Glomerular visceral epithelial cell (primary cell): ENCODE data around the gene ZNF22.

Experiments
- DNase-seq: peaks from one replicate; pipeline ENCODE4 v3.0.0-alpha.2; 2016; ENCODE audit errors: extremely low spot score

Gene ZNF22

DNA sequence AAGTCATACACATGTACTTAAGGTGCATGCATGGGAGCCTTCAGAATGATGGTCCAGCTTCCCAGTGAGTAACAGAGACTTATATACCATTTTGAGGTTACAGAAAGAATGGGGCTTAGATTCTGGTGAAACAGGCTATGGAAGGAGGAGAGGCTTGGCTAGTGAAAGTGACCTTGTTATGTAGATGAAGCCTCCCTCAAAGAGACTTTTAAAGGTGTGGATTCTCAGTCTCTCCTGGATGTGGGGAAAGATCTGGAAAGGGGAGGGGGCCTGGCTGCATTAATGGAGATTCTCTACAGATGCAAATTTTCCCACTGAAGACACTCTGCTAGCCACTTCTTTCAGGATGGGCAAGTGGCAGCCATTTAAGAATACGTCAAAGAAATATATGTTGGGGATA is 35.6 kb upstream of the ZNF22 start:
- DNase-seq: no peak

DNA sequence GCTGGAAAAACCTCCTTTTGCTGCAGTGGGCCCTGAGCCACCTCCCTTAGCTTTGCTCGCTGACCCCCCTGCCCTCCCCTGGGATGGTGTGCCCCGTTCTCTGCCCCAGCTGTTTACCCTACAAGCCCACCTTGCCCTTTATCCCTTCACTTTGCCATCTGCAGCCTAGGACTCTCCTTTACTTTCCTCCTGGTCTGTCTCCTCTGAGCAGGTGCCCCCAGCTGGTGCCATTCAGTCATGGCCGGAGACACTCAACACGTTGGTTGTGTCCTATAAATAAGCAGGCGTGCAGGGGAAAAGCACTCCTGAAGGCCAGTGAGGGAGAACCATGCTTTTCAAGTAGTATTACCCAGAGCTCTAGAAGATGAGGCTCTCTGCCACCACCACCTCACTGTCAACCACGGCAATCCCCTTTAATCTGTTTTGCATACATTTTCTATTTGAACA is 35.0 kb upstream of the ZNF22 start:
- no peak for DNase-seq

DNA sequence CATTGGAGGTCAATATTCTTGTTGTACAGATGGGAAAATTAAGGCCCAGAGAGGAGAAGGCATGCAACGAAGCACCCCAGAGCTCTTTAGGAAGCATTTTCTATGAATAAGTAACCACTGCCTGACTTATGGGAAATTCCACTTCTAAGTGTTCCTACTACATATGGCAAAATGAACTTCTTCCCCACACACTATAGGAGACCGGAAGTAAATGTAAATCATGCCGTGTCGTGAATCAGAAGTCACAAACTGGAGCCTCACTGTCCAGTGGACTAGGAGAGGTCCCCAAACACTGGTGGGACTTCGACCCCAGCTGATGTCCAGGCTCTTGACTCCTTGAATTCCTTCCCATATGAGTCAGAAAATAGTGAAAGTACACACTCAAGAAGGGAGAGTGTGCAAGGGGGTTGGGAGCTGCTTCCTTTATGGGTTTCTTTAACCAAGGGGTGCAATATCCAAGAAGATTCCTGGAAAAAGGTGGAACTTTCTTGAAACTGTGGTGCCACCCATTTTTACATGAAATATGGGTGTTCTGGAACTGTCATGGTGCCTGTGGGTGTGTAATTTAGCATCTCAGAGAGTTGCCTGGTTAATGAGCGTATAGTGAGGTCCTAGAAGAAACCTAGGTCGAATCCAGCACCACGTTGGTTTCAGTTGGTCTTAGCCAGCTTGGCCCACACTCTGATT is 34.5 kb upstream of the ZNF22 start:
- peak; percentile 42 for DNase-seq

DNA sequence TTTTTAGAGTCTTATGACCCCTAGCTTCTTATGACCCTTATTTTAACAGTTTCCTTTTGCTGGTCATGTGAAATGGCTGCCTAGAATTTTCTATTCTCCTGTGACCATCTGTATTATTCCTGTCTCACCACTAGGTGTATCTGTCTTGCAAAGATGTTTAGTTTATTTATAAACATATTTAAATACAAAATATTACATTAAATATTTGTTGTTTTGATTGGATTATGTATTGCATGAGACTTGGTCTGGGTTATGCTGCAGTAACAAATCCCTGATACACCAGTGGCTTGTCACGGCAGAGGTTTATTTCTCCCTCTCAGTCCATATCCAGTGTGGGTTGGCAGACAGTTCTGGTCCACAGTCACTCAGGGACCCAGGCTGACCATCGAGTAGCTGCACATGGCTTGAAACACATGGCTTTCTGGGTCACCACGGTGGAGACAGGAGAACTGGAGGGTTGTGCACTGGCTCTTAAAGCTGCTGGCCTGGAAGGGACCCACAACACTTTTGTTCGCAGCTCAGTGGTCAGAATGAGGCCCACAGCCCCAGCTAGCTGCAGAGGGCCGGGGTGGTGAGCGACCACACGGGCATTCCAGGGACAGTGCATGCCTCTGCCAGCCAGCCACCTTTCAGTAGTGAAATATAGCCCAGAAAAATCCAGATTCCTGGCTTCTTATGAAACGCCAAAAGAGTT is 33.8 kb upstream of the ZNF22 start:
- peak; percentile 49 for DNase-seq

DNA sequence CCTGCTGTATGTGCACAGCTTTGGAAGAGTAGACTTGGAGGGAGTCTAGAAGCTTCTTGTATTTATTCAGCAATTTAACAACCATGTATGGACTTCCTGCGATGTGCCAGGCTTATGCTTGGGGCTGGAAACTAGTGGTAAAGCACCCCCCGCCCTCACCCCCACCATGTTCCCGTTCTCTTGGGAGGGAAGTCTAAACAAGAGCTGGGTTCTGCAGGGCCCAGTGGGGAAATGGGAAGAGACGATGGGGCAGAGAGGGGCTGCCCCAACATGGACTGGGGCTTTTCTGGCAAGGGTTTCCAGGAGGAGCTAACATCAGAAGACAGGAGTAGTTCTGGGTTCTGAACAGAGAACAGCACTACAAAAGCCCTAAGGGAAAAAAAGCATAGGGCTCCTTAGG is 33.1 kb upstream of the ZNF22 start:
- DNase-seq: no peak

DNA sequence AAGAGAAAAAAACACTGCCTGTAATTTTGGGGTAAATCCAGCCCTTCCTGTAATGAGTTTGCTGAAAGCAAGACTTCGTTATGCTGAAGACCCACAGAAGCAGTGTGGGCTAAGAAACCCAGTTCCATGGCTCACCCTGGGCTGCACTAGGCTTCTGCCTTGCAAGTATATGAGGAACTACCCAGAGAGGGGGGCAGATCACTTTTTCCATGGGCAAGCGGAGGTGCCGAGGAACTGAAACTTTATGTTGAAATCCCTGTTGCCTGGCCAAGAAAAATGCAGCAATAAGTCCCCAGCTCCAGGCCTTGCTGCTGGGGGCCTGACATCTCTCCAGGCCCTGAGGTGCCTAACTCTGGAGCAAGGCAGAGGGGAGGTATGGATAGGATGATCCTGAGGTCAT is 32.6 kb upstream of the ZNF22 start:
- no peak for DNase-seq

DNA sequence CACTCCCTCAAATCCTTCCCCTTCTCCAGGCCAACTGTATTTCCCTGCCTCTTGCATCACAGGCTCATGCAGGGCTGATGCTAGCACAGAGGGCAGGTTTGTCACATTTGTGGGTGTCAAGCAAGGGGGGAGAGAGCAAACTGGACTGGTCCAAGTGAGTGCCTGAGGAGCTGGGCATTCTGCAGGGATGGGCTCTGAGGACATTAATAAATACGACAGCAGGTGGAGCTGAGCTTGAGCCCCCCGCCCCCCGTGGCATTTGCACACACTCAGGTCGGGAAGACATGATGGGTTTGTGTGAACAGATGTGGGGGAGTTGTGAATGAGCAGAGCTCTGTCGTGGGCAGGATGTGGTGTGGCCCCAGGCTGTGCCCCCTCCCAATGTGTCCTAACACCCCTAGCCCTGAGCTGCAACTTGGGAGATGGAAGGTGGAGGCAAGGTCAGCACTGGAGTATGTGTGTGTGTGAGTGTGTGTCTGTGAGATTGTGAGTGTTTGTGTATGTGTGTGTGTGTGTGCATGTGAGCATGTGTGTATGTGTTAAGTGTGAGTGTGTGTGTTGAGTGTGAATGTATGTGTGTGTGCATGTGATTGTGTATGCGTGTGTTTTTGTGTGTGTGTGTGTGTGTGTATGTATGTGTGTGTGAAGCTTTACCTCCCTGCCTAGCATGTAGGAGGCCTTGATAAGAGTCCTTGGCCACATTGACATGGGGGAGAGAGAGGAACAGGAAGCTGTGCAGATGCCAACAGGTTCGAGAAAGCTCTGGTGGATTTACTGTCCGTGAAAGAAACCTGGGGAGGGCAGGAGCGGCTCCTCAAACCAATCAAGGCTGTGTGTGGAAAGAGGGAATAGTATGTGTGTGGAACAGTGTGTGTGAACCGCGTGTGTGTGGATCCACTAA is 32.0 kb upstream of the ZNF22 start:
- no peak for DNase-seq

DNA sequence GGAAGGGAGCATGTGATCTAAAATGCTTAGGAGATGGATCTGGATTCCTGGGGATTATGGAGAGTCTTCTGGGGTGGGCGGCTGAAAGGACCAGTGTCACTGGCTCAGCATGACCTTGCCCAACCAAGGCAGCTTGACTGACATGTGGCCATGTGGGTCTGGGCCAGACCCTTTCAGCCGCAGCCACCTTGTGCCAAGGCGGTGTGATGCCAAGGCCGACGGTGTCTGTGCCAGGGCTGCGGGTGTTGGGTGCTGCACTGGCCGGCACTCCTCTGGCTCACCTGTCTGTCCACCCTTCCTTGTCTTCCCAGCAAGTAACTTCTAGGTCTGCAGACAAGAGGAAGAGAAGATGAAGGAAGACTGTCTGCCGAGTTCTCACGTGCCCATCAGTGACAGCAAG is 30.9 kb upstream of the ZNF22 start:
- no peak for DNase-seq

DNA sequence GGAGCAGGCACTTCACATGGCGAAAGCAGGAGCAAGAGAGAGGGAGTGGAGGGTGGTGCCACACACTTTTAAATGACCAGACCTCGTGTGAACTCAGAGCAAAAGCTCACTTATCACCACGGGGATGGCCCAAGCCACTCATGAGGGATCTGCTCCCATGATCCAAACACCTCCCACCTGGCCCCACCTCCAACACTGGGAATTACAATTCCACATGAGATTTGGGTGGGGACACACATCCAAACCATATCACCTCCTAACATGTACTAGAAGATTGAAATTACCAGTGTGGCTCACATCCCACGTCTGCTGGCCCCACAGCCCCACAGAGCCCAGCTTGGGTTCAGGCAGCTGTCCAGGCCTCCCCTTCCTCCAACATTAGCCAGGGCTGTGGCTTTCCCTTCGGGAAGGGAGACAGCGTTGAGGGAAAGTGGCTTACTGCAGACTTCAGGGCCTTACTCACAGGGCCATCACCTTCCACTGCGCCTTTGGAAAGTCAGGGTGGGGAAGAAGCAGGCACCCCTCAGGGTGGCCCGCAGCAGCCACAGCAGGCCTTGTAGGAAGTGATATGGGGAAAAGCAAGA is 29.8 kb upstream of the ZNF22 start:
- no peak for DNase-seq

DNA sequence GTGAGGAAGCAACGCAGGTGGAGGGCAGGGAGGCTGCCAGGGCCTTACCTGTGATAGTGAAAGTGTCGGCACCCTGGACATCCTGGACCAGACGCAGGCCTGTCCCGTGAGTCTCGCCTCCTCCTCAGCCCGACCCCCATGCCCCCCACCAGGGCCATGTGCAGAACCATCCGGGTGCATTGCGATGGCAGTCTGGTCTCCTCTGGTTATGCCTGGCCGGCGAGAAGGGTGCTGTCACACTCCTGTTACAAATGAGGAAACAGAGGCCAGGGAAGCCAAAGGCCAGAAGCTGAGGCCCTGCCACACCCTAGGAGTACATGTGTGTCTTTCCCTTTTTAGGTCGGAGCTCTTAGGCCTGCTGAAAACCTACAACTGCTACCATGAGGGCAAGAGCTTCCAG is 29.3 kb upstream of the ZNF22 start:
- no peak for DNase-seq

DNA sequence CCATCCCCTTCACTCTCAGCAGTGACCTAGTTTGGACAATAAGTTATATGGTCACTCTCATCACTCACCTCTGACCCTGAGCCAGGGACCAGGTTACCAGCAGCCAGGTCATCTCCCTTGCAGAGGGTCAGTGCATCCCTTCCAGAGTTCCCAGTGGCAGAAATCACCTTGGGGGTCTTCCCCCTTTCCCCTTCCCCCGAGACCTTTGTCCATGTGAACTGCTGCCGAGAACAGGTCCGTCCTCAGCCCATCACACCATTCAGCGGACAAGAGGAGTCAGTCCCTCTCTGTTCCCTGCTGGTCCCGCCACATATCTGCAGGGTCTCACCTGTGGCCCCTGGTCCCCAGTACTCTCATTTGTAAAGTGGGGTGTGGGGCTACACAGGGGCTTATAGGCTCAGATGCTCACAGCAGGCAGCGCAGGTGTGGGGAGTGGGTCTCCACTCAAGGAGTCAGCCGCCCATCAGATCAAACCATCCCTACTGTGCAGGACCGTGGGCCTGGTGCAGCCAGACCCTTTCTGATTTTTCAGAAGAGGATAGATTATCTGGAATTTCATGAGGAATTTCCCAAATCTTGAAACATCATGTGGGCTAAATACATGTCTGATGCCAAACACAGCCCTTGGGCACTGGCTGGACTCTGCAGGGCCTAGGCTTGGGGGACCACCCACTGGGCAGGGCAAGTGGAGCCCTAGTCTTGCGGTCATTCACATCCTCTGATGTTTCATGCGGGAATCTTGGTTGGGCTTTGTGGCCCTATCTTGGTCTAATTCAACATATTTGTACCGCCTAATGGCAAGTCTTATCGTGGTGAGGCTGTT is 28.6 kb upstream of the ZNF22 start:
- no peak for DNase-seq

DNA sequence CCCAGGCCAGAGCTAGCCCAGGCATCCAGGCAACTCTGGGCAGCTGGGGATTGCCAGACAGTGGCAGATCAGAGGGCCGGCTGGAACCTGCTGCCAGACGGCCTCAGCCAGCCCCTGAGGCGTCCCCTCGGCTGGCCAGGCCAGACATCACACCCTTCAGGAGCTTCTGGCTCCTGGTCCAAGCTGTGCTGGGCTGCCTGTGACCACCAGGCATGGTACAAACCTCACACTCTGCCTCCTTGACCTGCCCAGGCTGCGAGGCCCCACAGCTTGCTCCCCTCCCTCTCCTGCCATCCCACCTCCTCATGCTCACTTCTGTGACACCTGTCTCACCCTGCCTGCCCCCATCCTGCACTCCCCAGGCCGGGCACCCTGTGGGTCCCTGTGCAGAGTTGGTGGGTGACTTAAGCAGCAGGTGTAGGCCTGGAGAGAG is 27.8 kb upstream of the ZNF22 start:
- DNase-seq: no peak

DNA sequence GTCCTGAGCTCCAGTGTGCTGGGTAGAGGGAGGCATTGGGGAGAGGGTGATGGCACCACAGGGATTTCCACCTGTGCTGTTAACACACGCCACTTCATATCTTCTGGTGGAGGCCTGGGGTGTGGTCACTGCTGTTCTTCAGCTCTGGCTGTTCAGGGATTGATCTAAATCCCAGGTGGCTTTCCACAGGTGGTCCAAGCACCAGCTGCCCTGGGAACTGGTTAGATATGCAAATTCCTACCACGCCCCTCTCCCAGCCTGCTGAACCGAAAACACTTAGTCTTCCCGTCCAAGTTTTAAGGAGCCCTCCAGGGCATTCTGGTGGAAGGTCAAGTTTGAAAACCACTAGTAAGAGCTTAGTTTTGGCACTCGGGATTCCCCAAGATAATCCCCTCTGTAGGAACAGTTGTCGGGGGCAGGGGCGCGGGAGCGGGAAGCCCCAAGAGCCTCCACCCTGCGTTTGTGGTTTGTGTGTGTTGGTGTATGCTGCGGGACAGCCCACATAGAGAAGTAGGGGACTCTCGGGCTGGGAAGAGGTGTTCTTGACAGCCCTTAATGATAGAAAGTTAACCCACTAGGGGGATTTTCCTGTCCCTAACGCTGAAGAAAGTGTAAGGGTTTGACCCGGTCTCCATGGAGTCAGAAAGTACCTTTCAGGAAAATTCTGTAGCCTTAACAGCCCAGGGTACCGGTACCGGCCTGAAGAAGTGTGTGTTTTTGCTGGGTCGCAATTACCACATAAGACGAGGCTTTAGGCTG is 27.2 kb upstream of the ZNF22 start:
- no peak for DNase-seq

DNA sequence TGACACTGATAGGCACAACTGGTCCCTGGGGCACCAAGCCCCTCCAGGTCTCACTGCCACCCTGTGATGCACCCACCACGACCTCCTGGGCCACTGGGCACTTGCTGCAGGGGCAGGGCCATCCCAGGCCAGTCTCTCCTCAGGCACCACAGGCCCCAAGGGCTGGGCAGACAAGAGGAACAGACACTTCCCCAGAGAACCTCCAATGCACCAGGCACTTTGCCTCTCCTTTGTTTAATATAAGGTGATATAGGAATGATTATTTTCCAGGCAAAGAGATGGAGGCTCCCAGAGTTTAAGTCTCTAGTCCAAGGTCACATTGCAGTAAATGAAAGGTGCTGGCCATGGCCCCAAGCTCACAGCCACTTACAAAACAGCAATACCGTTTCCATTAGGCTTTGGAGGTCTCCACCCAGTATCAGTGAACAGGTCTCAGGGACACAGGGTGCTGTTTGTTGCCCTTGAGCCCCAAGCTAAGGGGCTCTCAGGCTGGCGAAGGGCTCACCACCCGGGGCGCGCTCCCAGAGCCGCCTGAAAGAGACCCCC is 26.6 kb upstream of the ZNF22 start:
- no peak for DNase-seq

DNA sequence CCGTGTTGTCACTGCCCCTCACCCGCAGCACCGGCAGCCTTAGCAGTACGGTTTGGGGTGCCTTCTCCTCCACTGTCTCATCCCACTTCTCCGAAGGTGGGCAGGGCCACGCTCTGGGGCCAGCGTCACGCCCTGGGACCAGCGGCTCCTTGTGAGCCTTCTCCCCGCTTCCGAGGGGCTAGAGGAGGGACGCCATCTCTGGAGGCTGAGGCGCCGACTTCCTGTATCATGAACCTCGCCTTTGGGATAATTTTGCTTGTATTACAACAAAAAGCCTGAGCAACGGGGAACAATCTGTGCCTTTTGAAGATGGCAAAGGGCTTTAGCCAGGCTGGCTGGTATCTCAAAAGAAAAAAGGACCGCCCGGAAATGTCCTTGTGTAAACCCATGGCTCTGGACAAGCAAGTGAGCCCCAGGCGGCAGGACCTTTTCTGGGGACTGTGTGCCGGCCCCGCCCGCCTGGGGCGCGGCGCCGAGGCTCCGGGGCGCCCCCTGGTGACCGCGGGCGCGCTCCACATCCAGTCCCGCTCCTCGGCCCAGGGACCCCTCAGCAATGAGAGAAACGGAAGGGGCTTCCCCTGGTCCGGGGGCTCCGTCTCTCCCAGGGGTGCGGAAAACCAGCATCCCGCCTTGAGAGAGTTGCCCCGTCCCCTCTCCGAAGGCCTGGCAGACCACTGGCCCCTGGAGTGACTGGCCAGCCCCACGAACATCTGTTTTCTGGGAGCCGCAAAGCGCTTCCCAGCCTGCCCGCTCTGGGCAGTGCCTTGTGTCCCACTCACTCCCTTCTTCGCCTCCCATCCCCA is 25.9 kb upstream of the ZNF22 start:
- peak; percentile 65 for DNase-seq

DNA sequence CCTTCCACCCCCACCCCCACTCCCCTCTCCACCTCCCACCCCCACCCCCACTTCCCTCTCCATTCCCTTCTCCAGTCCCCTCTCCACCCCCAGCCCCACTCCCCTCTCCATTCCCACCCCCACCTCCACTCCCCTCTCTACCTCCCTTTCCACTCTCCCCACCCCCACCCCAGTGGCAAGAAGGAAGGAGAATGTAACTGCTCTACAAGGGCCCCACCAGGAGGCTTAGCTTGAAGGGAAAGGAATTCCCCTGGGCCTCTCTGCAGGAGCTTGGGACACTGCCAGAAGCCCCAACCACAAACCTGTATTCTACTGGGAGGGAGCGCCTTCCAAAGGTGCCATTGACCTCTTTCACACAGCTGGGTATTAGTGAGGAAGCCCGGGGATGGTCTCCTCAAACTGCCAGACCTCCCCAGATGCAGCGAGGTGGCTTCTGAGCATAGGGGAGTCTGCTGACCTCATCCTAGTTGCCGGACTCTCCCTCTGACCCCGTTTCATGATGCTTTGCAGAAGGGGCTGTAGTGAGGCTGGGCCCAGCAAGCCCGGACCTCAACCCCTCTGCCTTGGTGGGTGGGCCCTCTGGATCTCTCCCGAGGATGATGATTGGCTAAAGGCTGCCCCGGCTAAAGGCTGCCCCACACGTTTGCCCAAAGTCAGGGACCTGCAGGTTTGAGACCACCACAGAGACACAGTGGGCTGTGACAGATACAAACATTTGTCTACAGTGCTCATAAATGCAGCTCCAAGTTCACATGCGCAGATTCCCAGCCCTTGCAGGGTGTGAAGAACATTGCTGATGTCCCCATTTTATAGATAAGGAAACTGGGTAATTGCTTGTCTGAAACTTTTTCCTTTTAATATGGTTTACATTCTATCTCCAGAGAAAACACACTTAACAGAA is 25.0 kb upstream of the ZNF22 start:
- peak; percentile 97 for DNase-seq

DNA sequence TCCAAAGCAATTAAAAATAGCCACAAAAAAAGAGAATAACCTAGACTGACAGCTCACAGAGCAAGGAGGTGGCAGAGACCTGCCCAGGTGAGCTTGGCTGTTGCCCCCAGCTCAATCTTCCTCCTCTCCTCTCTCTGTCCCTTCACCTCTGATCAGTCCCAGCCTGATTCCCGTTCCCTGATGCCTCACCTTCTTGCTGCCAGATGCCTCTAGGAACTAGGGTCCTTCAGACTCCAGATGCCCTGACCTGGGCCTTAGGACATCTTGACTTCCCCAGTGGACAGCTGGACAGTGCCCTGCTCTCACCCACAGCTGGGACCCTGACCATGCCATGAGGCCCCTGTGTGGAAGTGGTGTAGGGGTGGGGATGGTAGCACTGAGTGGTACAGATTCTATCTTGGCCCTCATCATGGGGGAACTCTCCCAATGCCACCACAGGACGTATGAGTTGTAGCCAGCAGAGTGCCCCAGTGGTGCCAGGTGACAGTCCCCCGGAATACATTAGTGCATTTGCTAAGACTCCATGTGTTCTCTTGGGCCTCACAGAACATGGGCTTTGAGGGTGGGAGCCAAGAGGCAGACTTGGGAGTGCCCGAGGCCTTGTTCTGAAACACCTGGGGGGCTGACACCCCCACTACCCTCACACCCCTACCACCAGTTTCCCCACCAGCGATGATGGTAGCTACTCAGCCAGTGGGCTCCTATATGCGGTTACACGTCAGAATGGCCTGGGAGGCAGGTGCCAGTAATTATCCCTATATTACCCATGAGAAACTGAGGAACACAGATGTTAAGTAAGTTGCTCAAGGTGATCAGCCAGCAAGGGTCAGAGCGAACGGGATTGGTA is 24.1 kb upstream of the ZNF22 start:
- no peak for DNase-seq
